GF-D8 (cell line): ENCODE measurements around the gene MFNG.

Experiments used
- DNase-seq: peaks from one replicate; lab custom pipeline; 2025; lab: John Stamatoyannopoulos, UW

The MFNG gene

GRCh38 chr22:37423283-37423682, 62.9 kb downstream of the MFNG start:
- no peak for DNase-seq

DNA sequence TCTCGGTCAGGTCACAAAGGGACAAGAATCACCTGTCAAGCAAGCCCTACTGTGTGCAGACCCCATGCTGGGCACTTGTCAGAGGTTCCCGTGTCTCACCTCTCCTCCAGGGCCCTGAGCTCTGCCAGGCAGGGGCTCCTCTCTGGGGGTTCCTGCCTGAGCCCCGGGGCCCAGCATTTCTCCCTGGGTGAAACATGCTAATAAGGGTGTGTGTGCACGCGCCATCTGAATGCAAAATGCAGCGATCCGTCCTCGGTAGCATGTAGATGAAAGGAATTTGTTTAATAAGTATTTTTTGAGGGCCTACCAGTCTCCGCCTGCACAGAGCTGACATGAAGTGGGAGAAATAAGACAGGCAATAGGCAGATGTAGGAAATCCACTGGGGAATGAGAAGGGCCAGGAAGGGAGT, 64.7 kb downstream of the MFNG start:
- DNase-seq = no peak

DNA sequence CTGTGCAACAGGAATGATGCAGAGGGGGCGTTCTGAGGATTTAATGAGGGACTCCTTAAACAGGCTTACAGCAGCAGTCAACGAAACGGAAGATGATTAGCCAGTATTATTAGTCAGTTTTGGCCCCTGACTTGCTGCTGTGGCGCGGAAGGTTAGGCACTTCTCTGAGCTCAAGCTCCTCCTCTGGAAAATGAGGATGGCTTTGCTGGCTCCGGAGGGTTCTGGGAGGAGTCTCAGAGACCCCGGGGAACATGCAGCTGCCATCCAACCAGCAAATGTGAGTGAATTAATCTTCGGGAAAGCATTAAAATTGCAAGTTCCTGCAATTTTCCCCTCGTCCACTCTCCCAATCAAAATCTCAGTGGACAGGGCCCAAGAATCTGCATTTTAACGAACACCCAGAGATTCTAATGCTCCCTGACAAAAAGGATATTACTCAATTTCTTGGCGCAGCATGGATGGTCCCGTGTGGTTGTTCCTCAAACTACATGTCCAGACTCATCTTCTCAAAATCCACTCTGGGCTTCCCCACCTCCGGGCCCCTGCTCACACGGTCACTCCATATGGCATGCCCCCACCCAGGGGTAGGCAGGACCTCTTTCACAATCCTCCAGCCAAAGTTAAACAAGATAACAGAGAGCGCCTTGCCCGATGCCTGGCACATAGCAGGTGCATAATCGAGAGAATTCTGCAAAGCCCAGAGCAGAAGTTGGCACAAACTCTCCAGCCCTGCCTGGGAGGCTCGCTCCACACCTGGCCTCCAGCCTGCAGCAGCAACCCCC, 65.3 kb downstream of the MFNG start:
- DNase-seq = no peak

DNA sequence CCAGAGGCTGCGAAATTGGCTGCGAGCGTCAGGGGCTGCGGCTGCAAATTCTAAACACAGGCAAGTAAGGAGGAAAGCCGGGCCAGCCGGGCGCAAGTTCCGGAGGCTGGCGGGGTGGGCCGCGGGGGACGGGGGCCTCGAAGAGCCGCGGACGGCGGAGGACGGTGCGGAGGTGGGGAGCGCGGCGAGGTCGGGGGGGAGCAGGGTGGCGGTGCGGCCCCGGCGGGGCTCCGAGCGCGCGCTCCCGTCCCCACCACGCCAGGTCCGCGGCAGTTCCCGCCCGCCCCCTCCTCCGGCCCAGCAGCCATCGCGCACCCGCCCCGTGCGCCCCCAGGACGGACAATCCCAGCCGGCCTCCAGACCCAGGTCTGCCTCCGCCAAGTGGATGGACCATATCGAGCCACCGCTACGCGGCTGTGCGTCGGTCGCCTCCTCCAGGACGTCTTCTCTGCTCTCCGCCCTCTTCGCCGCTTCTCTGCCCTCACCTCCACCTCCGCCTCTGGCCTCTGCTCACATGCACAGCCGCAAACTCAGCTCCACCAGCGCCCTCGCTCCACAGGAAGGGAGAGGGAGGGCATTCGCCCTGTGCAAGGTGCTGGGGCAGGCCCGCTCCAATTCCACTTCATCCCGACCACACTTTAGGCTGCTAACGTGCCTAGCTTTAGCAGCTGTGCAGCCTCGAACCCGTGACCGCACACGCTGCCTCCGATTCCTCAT, 66.1 kb downstream of the MFNG start:
- no peak for DNase-seq

DNA sequence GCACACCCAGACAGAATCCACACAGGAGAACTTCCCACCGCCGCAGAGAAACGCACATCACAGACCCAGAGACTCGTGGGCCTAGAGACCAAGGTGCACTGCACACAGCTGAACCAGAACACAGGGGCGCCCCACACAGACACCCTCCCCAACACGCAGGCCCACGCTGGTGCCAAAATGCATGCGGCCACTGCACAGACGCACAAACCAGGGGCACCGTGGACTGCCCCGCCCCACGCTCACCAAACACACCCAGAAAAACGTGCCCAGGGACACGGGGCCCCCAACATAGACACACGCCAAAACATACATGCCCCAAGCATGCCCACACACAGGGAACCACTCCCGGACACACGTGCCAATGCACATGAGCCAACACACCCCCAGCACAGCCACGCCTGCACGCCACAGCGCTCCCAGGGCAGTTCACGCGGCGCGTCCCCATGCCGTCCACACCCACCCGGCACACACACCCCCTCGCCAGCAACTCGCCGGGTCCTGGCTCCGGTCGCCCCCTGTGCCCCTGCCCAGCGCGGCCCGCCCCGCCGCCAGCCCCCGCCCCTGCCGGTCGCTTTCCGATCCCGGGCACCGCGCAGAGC, 66.7 kb downstream of the MFNG start:
- no peak for DNase-seq
